ENCODE measurements around the gene KCTD8. TPM values are rescaled to one million over a fixed set of nuclear protein-coding genes. Genes with fewer than 3 reads are reported as not detected.

The KCTD8 gene
- total RNA-seq, 1 experiment from 2014 or later: not detected

- CTCF ChIA-PET: no interaction called here
Measured at GRCh38 chr4:44150091-44150576, 298.5 kb downstream of the KCTD8 start.

GRCh38 chr4:44149282-44149681 is 299.3 kb downstream of the KCTD8 start:
- Histone ChIP-seq H3K9me3 (ENCODE audit: control insufficient read depth, insufficient read depth, low read depth, low read length) (no peaks in the 10 kb centered on the region), H3K27ac (ENCODE audit: low read length) (no peak overlapping the region), H3K4me3 (ENCODE audit: low read depth in 2 of 2, low read length in 2 of 2) (no peak overlapping the region), H3K36me3 (ENCODE audit: control insufficient read depth, insufficient read depth, low read length) (no peaks in the 10 kb centered on the region), H3K4me1 (ENCODE audit: control insufficient read depth, insufficient read depth, low read length) (no peaks in the 10 kb centered on the region), H3K27me3 (ENCODE audit: control insufficient read depth, insufficient read depth, low read length) (no peaks in the 10 kb centered on the region)
- ChIA-PET POLR2A (no interaction called here), CTCF (no interaction called here)
- BruUV-seq (replicated peaks): no TSS peak
- intact Hi-C loops (cut with micrococcal nuclease; ENCODE audit: unreplicated experiment): no loop called here
- TF ChIP-seq SIN3A (IDR thresholded peaks at IDR 0.05; ENCODE audit: borderline replicate concordance, insufficient read depth, low read depth, low read length): no peak
- no peak for TF ChIP-seq REST (IDR thresholded peaks at IDR 0.05; ENCODE audit: insufficient read depth in 1 of 2, low read depth in 2 of 2, low read length in 1 of 2)
- TF ChIP-seq TCF7L2 (IDR thresholded peaks at IDR 0.05; ENCODE audit: low read depth, low read length): no peak
- TF ChIP-seq POLR2AphosphoS5 (IDR thresholded peaks at IDR 0.05; ENCODE audit: low read depth, low read length): no peak
- no peak for TF ChIP-seq CTCF (IDR thresholded peaks at IDR 0.05)
- ATAC-seq (no peak), DNase-seq (ENCODE audit: low read depth, low spot score) (no peak)
- in situ Hi-C loops (cut with HindIII; ENCODE audit: low pct_unique_long_range_greater_than_20kb, low sequenced_read_pairs): no loop called here

More at GRCh38 chr4:44150091-44150576, 298.5 kb downstream of the KCTD8 start:
- TF ChIP-seq SIN3A (IDR thresholded peaks at IDR 0.05; ENCODE audit: borderline replicate concordance, insufficient read depth, low read depth, low read length) (no peak), POLR2AphosphoS5 (IDR thresholded peaks at IDR 0.05; ENCODE audit: low read depth, low read length) (no peak), REST (IDR thresholded peaks at IDR 0.05; ENCODE audit: insufficient read depth in 1 of 2, low read depth in 2 of 2, low read length in 1 of 2) (no peak), TCF7L2 (IDR thresholded peaks at IDR 0.05; ENCODE audit: low read depth, low read length) (no peak), CTCF (IDR thresholded peaks at IDR 0.05) (no peak)
- no peak for ATAC-seq
- no peaks in the 10 kb centered on the region for H3K27me3 ChIP-seq (ENCODE audit: control insufficient read depth, insufficient read depth, low read length)
- no peaks in the 10 kb centered on the region for H3K4me1 ChIP-seq (ENCODE audit: control insufficient read depth, insufficient read depth, low read length)
- no peak for DNase-seq (ENCODE audit: low read depth, low spot score)
- POLR2A ChIA-PET: no interaction called here
- in situ Hi-C loops (cut with HindIII; ENCODE audit: low pct_unique_long_range_greater_than_20kb, low sequenced_read_pairs) (no loop called here), intact Hi-C loops (cut with micrococcal nuclease; ENCODE audit: unreplicated experiment) (no loop called here)
- no peaks in the 10 kb centered on the region for H3K36me3 ChIP-seq (ENCODE audit: control insufficient read depth, insufficient read depth, low read length)
- H3K27ac ChIP-seq (ENCODE audit: low read length): no peak overlapping the region
- H3K9me3 ChIP-seq (ENCODE audit: control insufficient read depth, insufficient read depth, low read depth, low read length): no peaks in the 10 kb centered on the region
- no TSS peak for BruUV-seq (replicated peaks)
- no peak overlapping the region for H3K4me3 ChIP-seq (ENCODE audit: low read depth in 2 of 2, low read length in 2 of 2)
